ENCODE results near the gene HLA-DRB5. TPM values are rescaled to one million over a fixed set of nuclear protein-coding genes. Genes with fewer than 3 reads are reported as not detected.

The HLA-DRB5 gene
- total and polyA plus RNA-seq, 2 of the 8 experiments (the other 6 are each of a cell fraction or from before 2014, with no cell fraction given), result 0.83 to 1.4 TPM

- no peak for TF ChIP-seq ATF3 (IDR thresholded peaks at IDR 0.05; ENCODE audit: insufficient read depth, low read depth, low read length)
These were observed 46.0 kb downstream of the HLA-DRB5 start (continued) for GRCh38 chr6:32483968-32484613.
